Fibroblast of the aortic adventitia (primary cell): Measurements from ENCODE around the gene ICAM2. TPM values are rescaled to one million over a fixed set of nuclear protein-coding genes. Genes with fewer than 3 reads are reported as not detected.

ENCODE experiments used
- DNase-seq: peaks from one replicate; pipeline ENCODE4 v3.0.0-alpha.2; 2010; ENCODE audit warnings: low read depth
- H3K4me3 ChIP-seq: 2 replicates; pipeline ENCODE4 v1.5.1; 2011; ENCODE audit warnings: low read depth, mild to moderate bottlenecking, control low read depth, low read length, moderate library complexity
- CTCF ChIP-seq: IDR thresholded peaks from 2 replicates; pipeline ENCODE4 v1.5.1; 2011; ENCODE audit warnings: mild to moderate bottlenecking, low read length, control low read depth, inconsistent platforms; ENCODE audit not compliant: insufficient read depth
- total RNA-seq: library from RNA; depleted of rRNA; stranded (reverse); fragments of >200 nt; gene quantifications from 2 replicates; pipeline ENCODE4 v1.2.3, GENCODE V29; 2012; ENCODE audit warnings: low replicate concordance

Gene ICAM2
- total RNA-seq, 1 donor, result 2.6 TPM

GRCh38 chr17:63955232-63955631 lies 65.2 kb downstream of the ICAM2 start:
- DNase-seq, result no peak
- H3K4me3 ChIP-seq, result no peak overlapping the region
- no peak for TF ChIP-seq CTCF

- TF ChIP-seq CTCF, result no peak
- H3K4me3 ChIP-seq, result no peak overlapping the region
- no peak for DNase-seq
Observed at GRCh38 chr17:63954402-63955063, 65.9 kb downstream of the ICAM2 start.

Other genes starting within 250 kb of the ICAM2 start
- gene CCDC47, start 247.0 kb downstream of the ICAM2 start, total RNA-seq, result 70.2 and 264 TPM in 2 replicates
- gene DDX42, start 246.5 kb downstream of the ICAM2 start, total RNA-seq, result 76.3 and 157 TPM in 2 replicates
- gene PSMC5, start 193.2 kb downstream of the ICAM2 start, total RNA-seq, result 60.9 and 68.2 TPM in 2 replicates
- 39.8 and 80.7 TPM in 2 replicates for gene FTSJ3, start 193.0 kb downstream of the ICAM2 start, total RNA-seq
- gene SMARCD2, start 177.9 kb downstream of the ICAM2 start, total RNA-seq, result 33.9 and 50.1 TPM in 2 replicates
- gene CSH2, start 147.0 kb downstream of the ICAM2 start, total RNA-seq, result not detected in 2 replicates
- gene GH2, start 138.7 kb downstream of the ICAM2 start, total RNA-seq, result not detected in 2 replicates
- gene CSH1, start 124.1 kb downstream of the ICAM2 start, total RNA-seq, result not detected in 2 replicates
- gene CSHL1, start 109.4 kb downstream of the ICAM2 start, total RNA-seq, result not detected in 2 replicates
- not detected in 2 replicates for gene GH1, start 101.8 kb downstream of the ICAM2 start, total RNA-seq
- gene CD79B, start 88.3 kb downstream of the ICAM2 start, total RNA-seq, result not detected in 2 replicates
- gene SCN4A, start 47.7 kb downstream of the ICAM2 start, total RNA-seq, result 0.18 TPM in 1 of 2 replicates, not detected in the other
- gene PRR29, start 22.3 kb downstream of the ICAM2 start, total RNA-seq, result 0.99 and 1.4 TPM in 2 replicates
- 11.6 and 13.3 TPM in 2 replicates for gene ERN1, start 109.5 kb upstream of the ICAM2 start, total RNA-seq
- 24.4 and 24.6 TPM in 2 replicates for gene TEX2, start 242.6 kb upstream of the ICAM2 start, total RNA-seq